ENCODE measurements around the gene SCP2.

The SCP2 gene

DNA sequence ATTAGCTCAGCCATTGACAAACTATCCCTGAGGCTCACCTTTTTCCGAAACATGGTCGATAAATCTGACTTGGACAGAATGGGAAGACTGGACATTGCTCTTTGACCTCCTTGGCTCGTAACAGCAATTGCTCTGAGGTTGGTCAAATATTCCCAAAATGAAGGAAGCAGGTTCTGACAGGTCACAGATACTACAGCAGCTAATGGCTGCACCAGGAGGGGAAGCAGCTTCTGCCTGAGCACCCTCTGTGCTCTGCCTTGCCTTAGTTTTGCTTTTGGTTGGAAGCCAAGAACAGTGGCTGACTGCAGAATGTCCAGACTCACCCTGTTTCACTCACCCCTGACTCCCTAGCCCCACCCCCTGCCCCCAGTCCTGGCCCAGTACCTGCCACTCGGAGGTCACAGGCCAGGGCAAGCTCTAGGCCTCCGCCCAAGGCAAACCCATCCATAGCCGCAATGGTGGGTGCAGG is 20.9 kb upstream of the SCP2 start:
- no peaks in the 10 kb centered on the region for H3K27me3 ChIP-seq (replicated peaks)
- no peak for DNase-seq
- no peaks in the 10 kb centered on the region for H3K36me3 ChIP-seq (replicated peaks)
- no peak overlapping the region for H3K27ac ChIP-seq
- TF ChIP-seq, protein P1, sequence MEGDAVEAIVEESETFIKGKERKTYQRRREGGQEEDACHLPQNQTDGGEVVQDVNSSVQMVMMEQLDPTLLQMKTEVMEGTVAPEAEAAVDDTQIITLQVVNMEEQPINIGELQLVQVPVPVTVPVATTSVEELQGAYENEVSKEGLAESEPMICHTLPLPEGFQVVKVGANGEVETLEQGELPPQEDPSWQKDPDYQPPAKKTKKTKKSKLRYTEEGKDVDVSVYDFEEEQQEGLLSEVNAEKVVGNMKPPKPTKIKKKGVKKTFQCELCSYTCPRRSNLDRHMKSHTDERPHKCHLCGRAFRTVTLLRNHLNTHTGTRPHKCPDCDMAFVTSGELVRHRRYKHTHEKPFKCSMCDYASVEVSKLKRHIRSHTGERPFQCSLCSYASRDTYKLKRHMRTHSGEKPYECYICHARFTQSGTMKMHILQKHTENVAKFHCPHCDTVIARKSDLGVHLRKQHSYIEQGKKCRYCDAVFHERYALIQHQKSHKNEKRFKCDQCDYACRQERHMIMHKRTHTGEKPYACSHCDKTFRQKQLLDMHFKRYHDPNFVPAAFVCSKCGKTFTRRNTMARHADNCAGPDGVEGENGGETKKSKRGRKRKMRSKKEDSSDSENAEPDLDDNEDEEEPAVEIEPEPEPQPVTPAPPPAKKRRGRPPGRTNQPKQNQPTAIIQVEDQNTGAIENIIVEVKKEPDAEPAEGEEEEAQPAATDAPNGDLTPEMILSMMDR (IDR thresholded peaks at IDR 0.05; ENCODE audit: low read depth, low read length, missing control alignments): no peak
- in situ Hi-C loops (cut with HindIII; ENCODE audit: low pct_ligation_motif_present, low sequenced_read_pairs): no loop called here
- H3K4me3 ChIP-seq (ENCODE audit: low read depth, low read length): no peak overlapping the region

DNA sequence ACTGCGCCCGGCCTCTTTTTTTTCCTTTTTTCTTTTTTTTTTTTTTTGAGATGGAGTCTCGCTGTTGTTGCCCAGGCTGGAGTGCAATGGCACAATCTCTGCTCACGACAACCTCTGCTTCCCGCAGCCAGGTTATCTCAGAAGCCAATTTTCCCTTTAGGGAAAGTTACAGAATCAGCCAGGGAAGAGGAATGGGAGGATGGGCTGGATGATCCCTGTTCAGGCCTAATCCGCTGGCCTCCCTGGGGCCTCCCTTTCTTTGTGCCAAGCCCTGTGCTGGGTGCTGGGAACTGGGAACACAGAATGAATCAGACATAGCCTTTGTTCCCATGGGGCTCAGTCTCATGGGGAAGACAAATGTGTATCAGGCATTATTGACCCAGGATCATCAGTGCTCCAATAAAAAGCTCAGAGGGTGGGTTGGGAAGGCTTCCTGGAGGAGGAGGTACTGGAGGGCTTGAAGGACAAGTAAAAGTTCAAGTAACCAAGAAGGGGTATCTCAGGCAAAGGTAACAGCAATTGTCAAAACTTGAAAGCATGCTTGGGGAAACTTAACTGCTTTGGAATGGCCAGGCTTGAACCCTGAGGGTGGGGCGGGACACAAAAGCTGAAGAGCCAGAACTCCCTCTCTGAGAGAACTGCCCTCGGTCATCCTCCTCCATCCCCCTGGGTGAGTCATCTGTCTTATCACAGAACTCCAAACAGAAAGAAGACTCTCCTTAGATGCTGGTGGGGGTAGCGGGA is 19.8 kb upstream of the SCP2 start:
- no peak for DNase-seq
- Histone ChIP-seq H3K4me3 (ENCODE audit: low read depth, low read length) (no peak overlapping the region), H3K27me3 (replicated peaks) (no peaks in the 10 kb centered on the region), H3K36me3 (replicated peaks) (no peaks in the 10 kb centered on the region), H3K27ac (no peak overlapping the region)
- in situ Hi-C loops (cut with HindIII; ENCODE audit: low pct_ligation_motif_present, low sequenced_read_pairs): no loop called here
- TF ChIP-seq, protein P1 (IDR thresholded peaks at IDR 0.05; ENCODE audit: low read depth, low read length, missing control alignments): no peak

DNA sequence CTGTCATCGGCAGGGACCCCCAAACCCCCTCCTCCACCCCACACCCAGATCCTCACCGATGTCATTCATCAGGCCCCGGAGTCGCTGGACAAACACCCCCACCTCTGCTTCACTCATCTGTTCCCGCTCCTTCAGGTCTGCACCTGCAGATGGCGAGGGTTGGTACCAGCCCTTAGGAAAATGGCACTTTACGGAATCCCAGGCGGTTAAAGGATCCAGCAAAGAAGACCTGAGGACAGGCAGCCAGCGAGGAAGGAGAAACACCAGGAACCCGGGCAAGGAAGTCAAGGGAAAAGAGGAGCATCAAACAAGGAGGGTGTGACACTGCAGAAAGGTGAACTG is 19.3 kb upstream of the SCP2 start:
- no peak for DNase-seq
- Histone ChIP-seq H3K27ac (no peak overlapping the region), H3K27me3 (replicated peaks) (no peaks in the 10 kb centered on the region), H3K36me3 (replicated peaks) (no peaks in the 10 kb centered on the region), H3K4me3 (ENCODE audit: low read depth, low read length) (no peak overlapping the region)
- TF ChIP-seq, protein P1 (IDR thresholded peaks at IDR 0.05; ENCODE audit: low read depth, low read length, missing control alignments): no peak
- in situ Hi-C loops (cut with HindIII; ENCODE audit: low pct_ligation_motif_present, low sequenced_read_pairs): no loop called here

DNA sequence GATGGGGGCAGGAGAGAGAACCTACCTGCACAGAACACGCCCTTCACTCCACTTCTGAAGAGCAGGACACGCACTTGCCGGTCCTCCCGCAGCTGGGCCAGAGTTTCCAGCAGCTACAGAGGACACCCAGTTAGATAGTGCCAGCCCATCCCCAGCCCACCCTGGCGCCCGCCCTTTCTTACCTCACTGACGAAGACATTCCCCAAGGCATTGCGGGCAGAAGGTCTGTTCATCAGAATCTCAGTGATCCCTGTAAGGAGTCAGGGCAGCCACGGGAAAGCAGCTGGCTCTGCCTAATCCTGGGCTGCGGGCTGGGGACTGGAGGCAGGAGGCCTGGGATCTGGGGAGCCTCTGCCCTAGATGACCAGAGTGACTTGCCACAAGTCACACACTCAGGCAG is 15.5 kb upstream of the SCP2 start:
- in situ Hi-C loops (cut with HindIII; ENCODE audit: low pct_ligation_motif_present, low sequenced_read_pairs): no loop called here
- DNase-seq: no peak
- TF ChIP-seq, protein P1 (IDR thresholded peaks at IDR 0.05; ENCODE audit: low read depth, low read length, missing control alignments): no peak
- Histone ChIP-seq H3K36me3 (replicated peaks) (no peaks in the 10 kb centered on the region), H3K4me3 (ENCODE audit: low read depth, low read length) (no peak overlapping the region), H3K27ac (no peak overlapping the region), H3K27me3 (replicated peaks) (no peaks in the 10 kb centered on the region)

DNA sequence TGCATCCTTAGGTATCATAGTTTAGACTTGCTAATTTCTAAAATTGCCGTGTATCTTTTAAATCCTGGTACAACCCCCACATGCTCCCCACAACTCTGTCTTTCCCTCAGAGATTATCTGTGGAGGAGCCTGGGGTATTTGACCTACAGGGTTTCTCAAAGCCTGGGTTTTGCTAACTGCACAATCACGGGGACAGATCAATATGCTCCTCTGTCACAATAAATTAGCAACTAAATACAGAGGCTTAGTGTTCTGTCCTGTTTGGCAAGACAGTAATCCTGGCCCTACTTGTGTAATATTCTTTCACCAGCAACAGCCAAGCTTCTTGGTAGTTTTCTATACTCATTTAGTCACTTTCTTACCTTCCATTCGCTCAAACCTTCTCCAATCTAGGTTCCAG is 14.1 kb upstream of the SCP2 start:
- no peak for DNase-seq
- in situ Hi-C loops (cut with HindIII; ENCODE audit: low pct_ligation_motif_present, low sequenced_read_pairs): no loop called here
- TF ChIP-seq, protein P1 (IDR thresholded peaks at IDR 0.05; ENCODE audit: low read depth, low read length, missing control alignments): no peak
- Histone ChIP-seq H3K4me3 (ENCODE audit: low read depth, low read length) (no peak overlapping the region), H3K27me3 (replicated peaks) (no peaks in the 10 kb centered on the region), H3K27ac (no peak overlapping the region), H3K36me3 (replicated peaks) (no peaks in the 10 kb centered on the region)

DNA sequence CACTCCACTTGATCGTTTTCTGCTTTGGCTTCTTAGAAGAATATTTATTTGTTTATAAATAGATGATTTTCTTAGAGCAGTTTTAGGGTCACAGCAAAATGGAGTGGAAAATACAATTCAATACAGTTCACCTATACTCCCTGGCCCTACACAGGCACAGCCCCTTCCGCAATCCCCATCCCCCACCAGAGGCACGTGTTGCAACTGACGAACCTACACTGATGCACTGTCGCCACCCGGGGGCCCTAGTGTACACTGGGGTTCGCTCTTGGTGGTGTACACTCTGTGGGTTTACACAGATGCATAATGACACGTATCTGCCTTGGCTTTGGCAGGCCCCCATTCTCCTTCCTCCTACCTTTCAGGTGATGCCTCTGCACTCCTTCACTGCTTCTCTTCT is 13.5 kb upstream of the SCP2 start:
- no peak overlapping the region for H3K27ac ChIP-seq
- H3K27me3 ChIP-seq (replicated peaks): no peaks in the 10 kb centered on the region
- H3K4me3 ChIP-seq (ENCODE audit: low read depth, low read length): no peak overlapping the region
- TF ChIP-seq, protein P1 (IDR thresholded peaks at IDR 0.05; ENCODE audit: low read depth, low read length, missing control alignments): no peak
- no peaks in the 10 kb centered on the region for H3K36me3 ChIP-seq (replicated peaks)
- in situ Hi-C loops (cut with HindIII; ENCODE audit: low pct_ligation_motif_present, low sequenced_read_pairs): no loop called here
- no peak for DNase-seq

Data from brain microvascular endothelial cell (primary cell).